ENCODE measurements around the gene USP13.
"Not testable (repeated sequence)": the region's sequence is repeated elsewhere in the genome, so short reads cannot be mapped to it uniquely, and the experiment has no call there.

USP13 gene, protein sequence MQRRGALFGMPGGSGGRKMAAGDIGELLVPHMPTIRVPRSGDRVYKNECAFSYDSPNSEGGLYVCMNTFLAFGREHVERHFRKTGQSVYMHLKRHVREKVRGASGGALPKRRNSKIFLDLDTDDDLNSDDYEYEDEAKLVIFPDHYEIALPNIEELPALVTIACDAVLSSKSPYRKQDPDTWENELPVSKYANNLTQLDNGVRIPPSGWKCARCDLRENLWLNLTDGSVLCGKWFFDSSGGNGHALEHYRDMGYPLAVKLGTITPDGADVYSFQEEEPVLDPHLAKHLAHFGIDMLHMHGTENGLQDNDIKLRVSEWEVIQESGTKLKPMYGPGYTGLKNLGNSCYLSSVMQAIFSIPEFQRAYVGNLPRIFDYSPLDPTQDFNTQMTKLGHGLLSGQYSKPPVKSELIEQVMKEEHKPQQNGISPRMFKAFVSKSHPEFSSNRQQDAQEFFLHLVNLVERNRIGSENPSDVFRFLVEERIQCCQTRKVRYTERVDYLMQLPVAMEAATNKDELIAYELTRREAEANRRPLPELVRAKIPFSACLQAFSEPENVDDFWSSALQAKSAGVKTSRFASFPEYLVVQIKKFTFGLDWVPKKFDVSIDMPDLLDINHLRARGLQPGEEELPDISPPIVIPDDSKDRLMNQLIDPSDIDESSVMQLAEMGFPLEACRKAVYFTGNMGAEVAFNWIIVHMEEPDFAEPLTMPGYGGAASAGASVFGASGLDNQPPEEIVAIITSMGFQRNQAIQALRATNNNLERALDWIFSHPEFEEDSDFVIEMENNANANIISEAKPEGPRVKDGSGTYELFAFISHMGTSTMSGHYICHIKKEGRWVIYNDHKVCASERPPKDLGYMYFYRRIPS

DNA sequence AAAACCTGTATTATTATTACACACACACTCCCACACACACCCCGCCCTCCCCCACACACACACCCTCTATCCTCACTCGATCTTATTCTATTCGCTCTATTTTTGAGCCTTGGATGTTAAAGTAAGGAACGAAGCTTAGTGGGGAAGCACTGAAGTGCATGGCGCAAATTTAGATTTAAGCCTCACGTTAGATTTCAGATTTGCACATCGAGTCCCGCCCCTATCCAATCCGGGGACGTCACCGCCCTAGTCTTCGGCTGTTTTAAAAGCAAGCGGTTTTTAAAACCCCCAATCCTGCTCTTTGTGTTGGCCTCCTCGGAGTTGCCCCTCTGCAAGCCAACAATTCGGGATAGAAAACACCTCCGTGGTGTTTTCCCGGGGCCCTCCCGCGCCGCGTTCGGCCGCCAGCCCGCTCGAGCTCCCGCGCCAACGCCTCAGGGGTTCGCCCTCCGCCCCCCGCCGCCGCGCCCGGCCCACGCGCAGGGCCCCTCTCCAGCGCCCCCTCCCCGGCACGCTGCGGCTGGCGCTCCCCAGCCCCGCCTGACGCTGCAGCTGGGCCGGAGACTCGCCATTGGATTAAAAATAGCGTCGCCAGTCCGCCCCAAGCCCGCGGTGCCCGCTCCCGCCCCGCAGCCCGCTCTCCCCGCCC, at the start of gene USP13:
TSS of gene USP13 (plus strand) at position 594 of the 649 bp plus-strand sequence. CDS start 186 bp downstream, outside the sequence.
- peak in 2 of 3 experiments; percentile 20 to 32 for DNase-seq (ENCODE audit: low read depth in 2 of 3, low spot score in 2 of 3)

DNA sequence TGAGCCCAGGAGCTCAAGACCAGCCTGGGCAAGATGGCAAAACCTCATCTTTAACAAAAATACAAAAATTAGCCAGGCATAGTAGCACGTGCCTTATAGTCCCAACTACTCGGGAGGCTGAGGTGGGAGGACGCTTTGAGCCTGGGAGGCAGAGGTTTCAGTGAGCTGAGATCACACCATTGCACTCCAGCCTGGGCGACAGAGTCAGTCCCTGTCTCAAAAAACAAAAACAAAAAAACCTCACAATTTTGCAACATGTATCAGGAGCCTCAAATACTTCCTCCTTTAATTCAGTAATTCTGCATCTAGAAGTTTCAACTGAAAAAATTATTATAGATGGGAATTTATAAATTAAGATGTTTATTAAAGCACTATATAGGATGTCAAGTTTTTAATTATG, 49.5 kb upstream of the USP13 start:
- no peak for DNase-seq (ENCODE audit: low read depth in 2 of 3, low spot score in 2 of 3)

DNA sequence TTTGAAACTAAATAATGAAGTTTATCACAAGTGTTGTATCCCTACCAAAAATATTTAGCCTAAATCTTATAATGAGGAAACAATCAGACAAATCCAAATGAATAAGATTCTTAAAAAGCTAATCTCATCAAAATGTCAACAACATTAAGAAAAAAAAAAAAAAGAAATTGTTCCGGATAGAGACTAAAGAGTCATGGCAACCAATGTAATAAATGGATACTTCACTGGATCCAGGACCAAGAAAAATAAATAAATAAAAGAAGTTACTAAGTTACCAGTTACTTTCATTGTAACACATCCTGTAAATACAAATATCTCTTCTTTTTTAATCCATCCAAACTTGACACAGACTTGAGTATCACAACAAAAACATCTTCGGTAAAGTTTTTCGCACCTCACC, 49.0 kb upstream of the USP13 start:
- no peak for DNase-seq (ENCODE audit: low read depth in 2 of 3, low spot score in 2 of 3)

DNA sequence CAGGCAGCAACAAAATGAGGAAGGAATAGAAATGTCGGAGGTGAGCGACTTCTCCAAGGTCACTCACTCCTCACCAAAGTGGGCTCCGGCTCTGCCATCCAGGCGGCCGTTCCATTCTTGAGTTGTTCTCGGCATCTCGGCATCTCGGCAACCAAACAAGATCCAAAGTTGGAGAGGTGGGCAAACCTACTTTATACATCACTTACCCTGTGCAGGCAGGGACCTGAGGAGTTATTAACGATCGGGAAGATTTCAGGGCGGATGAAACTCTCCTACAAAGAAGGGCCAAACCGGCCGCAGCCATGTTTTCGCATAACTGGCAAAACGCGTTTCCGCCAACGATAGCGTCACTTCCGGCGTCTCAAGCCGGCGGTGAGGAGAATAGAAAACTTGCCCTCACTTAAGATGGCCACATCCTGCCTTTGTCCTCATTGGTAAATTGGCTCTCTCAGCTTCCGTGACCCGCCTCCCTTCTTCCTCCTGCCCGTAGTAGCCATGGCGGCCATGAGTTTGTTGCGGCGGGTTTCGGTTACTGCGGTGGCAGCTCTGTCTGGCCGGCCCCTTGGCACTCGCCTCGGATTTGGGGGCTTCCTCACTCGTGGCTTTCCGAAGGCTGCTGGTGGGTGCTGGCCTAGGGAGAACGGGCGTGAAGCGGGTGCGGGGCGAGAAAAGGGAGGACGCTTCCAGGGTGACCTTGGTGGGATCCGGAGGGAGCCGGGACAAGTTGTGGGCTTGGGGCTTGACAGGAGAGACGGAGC, 48.3 kb upstream of the USP13 start, which contains the start of the genes MRPL47 and NDUFB5:
TSS of gene MRPL47 (minus strand) at position 318 of the 758 bp plus-strand sequence. CDS start at position 304, 14 bp downstream.
TSS of gene NDUFB5 (plus strand) at position 474 of the 758 bp plus-strand sequence. CDS start at position 496, 22 bp downstream.
- DNase-seq (ENCODE audit: low read depth in 2 of 3, low spot score in 2 of 3): peak; percentile 68 to 78 (median 78)

DNA sequence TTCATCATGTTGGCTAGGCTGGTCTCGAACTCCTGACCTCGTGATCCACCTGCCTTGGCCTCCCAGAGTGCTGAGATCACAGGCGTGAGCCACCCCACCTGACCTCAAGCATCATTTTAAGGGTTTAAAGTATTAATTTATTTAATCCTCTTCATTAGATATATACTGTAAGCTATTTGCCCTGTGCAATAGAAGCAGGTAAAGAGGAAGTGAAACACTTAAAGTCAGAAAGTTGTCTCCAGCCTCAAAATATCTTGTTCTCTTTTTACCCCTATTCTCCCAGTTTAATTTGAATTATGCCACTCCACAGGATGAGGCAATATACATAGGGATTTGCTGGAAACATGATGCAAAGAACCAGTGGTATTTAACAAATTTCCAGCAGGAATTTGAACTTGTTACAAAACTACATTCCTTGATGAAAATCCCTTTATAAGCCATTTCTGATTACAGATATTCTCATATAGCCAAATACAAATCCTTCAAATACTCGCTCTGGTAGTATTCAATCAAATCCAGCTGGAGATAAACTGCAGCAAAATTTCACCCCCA, 46.2 kb upstream of the USP13 start:
- no peak for DNase-seq (ENCODE audit: low read depth in 2 of 3, low spot score in 2 of 3)

DNA sequence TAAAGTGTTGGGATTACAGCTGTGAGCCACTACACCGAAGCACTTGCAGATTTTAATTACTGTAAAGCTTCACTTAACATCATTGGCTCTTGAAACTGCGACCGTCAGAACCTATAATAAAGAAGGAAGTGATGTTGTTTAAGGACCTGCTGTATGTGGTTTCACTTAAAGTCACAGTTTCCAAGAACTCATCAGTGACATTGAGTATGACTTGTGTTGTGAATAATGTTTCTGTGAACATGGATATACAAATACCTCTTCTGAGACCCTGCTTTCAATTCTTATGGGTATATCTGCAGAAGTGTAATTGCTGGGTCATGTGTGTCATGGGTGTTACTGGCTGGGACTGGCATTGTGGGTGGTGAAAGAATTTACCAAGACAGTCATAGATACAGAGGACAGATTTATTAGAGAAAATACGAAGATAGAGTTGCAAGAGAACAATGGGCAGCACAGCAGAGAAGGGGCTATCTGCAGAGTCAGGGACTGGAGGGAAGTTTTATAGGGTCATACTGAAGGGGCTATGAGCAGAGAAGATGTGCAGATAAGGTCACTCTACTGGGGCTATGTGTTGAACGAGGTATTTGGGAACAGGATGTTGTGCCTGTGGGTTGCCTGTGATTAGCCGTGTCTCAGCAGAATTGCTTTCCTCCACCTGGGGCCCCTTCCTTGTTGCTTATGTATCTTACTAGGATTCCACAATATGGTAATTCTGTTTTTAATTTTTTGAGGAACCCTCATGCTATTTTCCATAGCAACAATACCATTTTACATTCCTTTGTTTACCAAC, 43.7 kb upstream of the USP13 start:
- no peak for DNase-seq (ENCODE audit: low read depth in 2 of 3, low spot score in 2 of 3)

DNA sequence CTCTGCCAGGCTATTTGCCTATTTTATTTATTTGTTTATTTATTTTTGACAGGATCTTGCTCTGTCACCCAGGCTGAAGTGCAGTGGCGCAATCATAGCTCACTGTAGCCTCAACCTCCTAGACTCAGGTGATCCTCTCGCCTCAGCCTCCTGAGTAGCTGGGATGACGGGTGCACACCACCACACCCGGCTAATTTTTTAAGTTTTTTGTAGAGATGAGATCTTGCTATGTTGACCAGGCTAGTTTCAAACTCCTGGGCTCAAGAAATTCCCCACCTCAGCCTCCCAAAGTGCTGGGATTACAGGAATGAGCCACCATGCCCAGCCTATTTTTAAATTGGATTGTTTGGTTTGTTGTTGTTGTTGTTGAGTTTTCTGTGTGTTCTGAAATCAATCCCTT, 42.8 kb upstream of the USP13 start:
- DNase-seq (ENCODE audit: low read depth in 2 of 3, low spot score in 2 of 3): no peak

DNA sequence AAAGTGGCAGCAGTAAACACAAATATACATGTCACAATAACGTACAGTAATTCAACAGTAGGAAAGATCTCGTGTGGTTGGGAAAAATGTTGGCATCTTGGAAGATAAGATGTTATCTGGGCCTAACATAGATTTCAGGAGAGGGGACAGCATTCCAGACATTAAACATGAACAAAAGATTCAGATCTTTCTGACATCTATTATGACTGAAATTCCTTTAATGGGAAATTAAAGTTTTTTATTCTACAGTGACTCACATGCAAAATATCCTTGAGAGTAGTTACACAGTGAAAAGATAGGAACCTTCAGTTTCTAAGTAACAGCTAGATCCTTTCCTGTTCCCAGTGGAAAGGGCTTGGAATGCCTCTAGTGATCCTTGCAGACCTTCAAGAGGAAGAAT, 39.0 kb upstream of the USP13 start:
- DNase-seq (ENCODE audit: low read depth in 2 of 3, low spot score in 2 of 3): no peak

DNA sequence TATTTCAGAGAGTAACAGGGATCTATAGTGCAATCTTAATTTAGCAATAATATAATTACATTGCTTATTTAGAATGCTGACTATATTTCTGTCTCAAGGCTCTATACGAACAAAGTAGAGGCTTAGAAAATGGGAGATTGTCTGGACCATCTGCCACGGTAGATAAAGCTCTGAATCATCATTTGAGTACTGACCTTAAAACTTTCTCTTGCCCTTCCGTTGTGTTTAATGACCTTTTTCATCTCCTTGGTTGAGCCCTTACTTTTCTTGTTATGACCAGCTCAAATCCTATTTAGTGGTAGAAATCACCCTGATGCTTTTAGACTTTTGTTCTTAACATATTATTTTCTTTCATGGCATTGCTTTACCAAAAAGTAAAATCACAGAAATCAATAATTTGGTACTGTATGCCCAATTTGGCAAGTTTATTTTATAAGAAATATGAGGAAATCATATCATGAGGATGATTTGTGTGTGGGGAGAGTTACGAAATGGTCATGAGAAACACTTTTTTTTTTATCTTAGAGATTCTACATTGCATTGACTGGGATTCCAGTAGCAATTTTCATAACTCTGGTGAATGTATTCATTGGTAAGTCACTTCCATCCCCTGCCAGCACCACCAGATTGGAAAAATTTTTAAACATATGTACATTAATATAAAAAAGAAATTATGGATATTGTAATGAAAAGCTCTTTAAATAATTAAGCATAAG, 37.2 kb upstream of the USP13 start:
- no peak for DNase-seq (ENCODE audit: low read depth in 2 of 3, low spot score in 2 of 3)

DNA sequence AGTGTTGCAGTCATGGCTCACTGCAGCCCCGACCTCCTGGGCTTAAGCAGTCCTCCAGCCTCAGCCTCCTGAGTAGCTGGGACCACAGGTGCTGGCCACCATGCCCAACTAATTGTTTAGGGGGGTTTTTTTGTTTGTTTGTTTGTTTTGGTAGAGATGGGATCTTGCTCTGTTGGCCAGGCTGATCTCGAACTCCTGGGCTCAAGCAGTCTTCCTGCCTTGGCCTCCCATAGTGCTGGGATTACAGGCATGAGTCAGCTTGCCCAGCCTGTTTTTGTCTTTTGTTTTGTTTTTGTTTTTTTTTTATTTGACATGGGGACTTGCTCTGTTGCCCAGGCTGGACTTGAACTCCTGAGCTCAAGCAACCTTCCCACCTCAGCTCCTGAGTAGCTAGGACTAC, 30.8 kb upstream of the USP13 start:
- DNase-seq (ENCODE audit: low read depth in 2 of 3, low spot score in 2 of 3): no peak

DNA sequence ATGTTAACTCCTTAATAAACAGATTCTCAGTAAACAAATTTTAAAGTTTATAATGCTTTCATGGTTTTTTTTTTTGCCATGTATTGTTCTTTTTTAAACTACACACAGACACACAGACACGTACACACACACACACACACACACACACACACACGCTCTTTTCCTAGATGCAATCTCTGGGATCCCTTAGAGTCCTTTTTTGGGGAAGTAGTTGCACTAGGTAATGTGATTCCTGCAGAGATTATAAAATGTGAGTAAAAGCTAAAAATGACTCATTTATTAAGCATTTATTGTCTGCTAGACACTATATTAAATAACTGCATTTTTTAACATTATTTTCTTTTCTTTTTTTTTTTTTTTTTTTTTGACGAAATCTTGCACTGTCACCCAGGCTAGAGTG, 28.4 kb upstream of the USP13 start:
- no peak for DNase-seq (ENCODE audit: low read depth in 2 of 3, low spot score in 2 of 3)

DNA sequence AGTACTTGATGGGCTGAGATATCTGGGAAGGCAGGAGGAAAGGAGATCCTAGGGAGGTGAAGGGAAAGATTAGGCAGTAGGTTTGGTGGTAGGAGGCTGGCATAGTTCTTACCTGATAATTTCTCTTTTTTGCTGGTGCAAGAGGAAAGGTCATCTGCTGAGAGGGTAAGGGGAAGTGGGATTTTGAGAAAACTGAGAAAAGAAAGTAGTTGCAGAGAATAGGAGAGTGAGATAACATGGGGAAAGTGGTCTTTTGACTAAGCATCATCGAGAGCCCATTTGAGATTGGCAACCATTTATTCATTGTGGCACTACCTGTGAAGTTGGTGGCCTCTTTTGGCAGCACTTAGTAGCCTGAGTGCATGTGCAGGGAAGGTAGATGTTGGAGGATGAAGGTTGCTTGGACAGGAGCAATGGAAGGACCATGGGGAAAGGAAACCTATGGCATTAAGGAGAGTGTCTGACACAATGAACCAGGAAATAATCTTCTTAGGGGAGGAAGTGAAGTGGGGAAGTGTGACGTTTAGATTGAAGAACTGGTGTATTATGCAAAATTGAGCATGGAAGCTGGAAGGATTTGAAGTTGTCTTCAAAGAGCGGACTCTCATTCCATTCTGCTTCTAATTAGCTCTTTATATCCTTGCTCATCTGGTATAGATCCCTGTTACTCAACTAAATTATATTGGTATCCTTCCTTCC, 21.9 kb upstream of the USP13 start:
- DNase-seq (ENCODE audit: low read depth in 2 of 3, low spot score in 2 of 3): no peak

DNA sequence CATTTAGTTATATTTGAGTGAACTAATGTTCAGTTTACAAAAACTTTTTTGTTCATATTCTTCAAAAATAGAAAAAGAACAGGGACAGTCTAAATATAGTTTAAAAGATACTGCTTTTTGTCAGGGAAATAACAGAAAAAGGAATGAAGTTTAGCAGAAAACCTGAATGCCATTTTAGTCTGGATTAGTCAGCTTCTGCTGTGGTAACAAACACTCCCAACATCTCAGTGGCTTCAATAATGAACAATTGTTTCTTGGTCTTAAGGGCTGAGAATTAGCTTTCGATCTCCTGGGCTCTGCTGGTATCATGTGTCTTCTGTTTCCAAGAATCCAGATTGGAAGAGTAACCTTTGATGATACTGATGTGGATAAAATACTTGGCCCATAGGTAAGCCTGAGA, 12.4 kb upstream of the USP13 start:
- DNase-seq (ENCODE audit: low read depth in 2 of 3, low spot score in 2 of 3): no peak

DNA sequence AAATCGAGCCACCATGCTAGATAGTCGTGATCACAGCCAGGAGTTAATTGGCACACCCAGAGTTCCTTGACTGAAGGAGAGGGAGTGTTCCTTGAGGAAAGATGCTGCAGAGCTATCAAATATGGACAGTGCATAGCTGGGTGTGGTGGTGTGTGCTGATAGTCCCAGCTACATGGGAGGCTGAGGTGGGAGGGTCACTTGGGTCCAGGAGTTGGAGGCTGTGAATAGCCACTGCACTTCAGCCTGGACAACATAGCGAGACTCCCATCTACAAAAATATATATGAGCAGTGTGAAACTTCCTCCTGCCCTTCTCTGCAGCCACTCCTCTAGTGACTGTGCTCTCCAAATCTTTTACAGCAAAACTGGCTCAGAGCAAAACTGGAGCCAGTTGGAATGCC, 10.0 kb upstream of the USP13 start:
- DNase-seq (ENCODE audit: low read depth in 2 of 3, low spot score in 2 of 3): no peak

DNA sequence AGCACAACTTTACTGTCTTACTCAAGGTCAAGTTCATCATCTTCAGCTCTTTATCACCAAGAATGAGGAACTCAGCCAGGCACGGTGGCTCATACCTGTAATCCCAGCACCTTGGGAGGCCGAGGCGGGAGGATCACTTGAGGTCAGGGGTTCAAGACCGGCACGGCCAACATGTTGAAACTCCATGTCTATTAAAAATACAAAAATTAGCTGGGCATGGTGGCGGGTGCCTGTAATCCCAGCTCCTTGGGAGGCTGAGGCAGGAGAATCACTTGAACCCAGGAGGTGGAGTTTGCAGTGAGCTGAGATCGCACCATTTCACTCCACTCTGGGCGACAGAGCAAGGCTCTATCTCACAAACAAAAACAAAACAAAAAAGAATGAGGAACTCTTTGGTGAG, 9.0 kb upstream of the USP13 start:
- DNase-seq (ENCODE audit: low read depth in 2 of 3, low spot score in 2 of 3): not testable (repeated sequence)

DNA sequence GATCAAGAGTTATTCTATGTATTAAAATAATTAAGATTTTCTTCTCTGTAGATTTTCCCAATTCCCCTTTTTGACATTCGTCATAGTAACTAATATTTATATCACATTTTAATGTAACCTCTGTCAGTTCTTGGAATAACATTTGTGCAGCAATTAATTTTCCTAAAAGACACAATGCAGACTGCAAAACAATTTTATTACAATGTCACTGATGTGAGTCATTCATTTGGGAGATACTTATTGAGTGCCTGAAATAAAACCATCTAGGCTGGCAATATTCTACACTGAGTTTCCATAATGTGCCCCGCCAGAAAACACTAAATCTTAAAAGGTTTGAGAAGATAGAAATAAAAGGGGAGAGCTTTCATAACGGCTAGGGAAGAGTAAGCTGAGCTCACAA, 6.7 kb upstream of the USP13 start:
- no peak for DNase-seq (ENCODE audit: low read depth in 2 of 3, low spot score in 2 of 3)

DNA sequence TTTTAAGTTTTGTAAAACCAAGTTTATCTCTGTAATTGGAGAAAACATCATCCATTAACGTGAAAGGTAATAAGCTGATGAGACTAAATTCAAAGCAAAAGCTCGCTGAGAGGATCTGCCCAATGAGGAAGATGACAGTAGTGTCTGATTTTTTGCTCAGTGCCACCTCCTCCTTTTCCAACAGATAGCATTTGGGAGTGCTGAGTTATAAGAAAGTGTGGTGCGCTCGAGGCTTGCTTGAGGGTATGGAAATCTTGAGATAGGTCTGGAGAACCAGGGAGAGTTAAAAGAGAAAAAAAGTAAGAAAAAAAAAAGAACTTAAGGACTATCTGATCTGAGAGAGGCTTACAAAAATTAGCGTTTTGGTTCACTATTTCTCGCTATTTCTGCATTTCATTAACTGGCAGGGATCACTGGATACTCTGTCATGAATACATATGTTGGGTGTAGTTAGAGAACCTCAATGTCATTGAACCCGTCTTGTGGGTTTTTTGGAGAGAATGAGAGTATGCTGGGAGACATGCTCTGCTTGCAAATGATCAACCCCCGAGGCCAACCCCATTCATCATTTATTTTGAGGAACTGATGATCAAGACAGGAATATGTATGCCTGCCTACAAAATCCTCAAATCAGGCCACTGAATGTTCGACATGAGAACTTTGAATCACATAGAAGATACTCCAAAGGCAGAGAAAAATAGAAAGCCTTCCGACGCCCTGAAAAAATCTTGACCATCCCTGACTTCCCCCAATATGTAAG, 973 bp upstream of the USP13 start:
- DNase-seq (ENCODE audit: low read depth in 2 of 3, low spot score in 2 of 3): no peak

Measured in activated CD8-positive, alpha-beta memory T cell treated with anti-CD3 and anti-CD28 coated beads for 48 hours (primary cell).